ENCODE data around the gene COX6A1.
"Not testable (repeated sequence)": the region's sequence is repeated elsewhere in the genome, so short reads cannot be mapped to it uniquely, and the experiment has no call there.

Gene COX6A1

DNA sequence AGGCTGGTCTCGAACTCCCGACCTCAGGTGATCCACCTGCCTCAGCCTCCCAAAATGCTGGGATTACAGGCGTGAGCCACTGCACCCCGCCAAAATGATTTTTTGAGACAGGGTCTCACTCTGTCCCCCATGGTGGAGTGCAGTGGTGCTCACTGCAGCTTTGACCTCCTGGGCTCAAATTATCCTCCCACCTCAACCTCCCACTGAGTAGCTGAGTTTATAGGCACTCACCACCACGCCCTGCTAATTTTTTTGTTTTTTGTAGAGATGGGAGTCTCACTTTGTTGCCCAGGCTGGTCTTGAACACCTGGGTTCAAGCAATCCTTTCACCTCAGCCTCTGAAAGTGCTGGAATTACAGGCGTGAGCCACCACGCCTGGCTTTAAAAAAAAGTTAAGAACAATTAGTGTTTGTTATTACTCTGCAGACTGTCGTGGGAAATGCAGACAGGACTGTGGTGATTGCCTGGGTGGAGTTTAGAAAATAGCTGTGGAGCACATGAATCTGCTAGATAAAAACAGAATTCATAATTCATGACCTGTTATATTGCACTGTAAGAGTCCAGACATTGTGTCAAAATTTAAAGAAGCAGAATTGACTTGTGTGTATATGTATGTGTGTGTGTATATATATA is 9.2 kb upstream of the COX6A1 start:
- DNase-seq (ENCODE audit: low spot score), result no peak

DNA sequence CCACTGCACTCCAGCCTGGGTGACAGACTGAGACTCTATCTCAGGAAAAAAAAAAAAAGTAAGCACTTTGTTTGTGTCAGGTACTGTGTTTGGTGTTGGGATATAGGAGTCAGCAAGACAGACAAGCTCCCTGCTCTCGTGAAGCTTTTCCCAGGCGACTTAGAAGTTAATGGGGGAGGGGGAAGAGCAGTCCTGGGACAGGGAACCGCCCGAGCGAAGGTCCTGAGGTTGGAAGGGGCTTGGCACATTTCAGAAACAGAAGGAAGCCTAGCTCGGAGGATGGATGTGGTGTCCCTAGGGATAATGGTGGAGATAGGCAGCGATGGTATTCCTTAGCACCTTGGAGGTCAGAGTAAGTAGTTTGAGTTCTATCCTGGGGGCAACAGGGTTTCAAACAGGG is 8.5 kb upstream of the COX6A1 start:
- DNase-seq (ENCODE audit: low spot score), result no peak

DNA sequence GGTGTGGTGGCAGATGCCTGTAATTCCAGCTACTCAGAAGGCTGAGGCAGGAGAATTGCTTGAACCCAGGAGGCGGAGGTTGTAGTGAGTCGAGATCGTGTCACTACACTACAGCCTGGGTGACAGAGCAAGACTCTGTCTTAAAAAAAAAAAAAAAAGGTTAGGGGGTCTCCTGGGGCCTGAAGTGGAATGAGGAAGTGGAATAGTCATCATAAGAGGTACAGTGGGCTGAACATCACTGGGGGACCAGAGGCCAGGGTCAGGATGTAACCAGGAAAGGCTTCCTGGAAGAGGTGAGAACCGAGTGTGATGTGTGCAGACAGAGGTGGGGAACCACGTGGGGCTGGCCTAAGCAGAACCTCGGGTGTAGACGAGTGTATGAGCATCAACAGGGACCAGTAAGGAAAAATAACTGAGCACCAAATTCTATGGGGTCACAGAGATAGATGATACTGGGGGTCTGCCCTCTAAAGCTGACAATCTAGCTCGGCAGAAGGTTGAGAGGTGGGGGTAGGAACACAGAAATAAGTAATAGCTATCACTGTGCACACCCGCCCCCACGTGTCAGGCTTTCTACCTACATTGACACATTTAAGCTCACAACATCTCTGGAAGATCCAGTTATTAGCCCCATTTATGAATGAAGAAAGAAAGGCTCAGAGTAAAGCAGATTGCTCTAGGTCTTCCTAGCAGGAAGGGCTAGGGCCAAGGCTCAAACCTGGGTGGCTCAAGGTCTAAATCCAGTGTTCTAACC is 5.0 kb upstream of the COX6A1 start:
- DNase-seq (ENCODE audit: low spot score), result no peak

GRCh38 chr12:120438495-120439198 is 734 bp downstream of the COX6A1 start:
- no peak for DNase-seq (ENCODE audit: low spot score)

DNA sequence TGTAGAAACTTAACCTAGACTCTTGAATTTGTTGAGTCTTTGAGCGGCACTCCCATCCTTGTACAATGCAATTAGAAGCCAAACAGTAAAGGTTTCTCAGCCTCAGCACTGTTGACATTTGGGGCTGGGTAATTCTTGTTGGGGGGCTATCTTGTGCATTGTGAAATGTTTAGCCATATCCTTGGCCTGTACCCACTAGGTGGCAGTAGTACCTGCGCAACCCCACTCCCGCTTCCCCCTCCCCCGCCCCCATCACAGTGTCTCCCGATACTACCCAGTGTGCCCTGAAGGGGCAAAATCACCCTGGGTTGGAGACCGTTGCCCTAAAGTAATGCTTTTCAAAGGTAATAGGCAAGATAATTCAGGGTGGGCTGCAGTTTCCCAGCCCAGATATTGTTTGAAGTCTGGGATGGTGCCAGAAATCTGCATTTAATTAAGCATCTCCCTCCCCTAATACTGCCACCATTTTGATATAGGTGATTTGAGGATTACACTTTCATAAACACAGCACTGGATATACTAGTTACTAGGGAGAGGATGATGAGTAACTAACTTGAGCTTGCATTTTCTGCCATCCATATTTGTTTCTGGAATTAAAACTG is 1.8 kb downstream of the COX6A1 start:
- DNase-seq (ENCODE audit: low spot score), result peak; percentile 68

- no peak for DNase-seq (ENCODE audit: low spot score)
Observed at GRCh38 chr12:120444676-120445075, 6.8 kb downstream of the COX6A1 start.

GRCh38 chr12:120445911-120446843 is 8.3 kb downstream of the COX6A1 start, which contains the start of the genes GATC and TRIAP1:
TSS of gene GATC (plus strand) at chr12:120446444. CDS start at chr12:120446481, 37 bp downstream.
TSS of gene TRIAP1 (minus strand) at chr12:120446384. CDS start at chr12:120446372, 12 bp downstream.
- DNase-seq (ENCODE audit: low spot score), result peak; percentile 47

- DNase-seq (ENCODE audit: low spot score), result not testable (repeated sequence)
Observed at GRCh38 chr12:120446844-120447178, 8.9 kb downstream of the COX6A1 start.

DNA sequence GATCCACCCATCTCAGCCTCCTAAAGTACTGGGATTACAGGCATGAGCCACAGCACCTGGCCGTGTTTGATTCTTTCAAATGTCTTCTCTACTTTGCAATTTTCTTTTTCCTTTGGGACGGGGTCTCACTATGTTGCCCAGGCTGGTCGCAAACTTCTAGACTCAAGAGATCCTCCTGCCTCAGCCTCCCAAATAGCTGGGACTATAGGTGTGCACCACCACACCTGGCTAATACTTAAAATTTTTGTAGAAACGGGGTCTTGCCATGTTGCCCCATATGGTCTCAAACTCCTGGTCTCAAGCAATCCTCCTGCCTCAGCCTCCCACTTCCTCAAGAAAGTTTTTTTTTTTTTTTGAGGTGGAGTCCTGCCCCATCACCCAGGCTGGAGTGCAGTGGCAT is 10.1 kb downstream of the COX6A1 start:
- DNase-seq (ENCODE audit: low spot score), result no peak

GRCh38 chr12:120452524-120452923 is 14.6 kb downstream of the COX6A1 start:
- DNase-seq (ENCODE audit: low spot score), result not testable (repeated sequence)

DNA sequence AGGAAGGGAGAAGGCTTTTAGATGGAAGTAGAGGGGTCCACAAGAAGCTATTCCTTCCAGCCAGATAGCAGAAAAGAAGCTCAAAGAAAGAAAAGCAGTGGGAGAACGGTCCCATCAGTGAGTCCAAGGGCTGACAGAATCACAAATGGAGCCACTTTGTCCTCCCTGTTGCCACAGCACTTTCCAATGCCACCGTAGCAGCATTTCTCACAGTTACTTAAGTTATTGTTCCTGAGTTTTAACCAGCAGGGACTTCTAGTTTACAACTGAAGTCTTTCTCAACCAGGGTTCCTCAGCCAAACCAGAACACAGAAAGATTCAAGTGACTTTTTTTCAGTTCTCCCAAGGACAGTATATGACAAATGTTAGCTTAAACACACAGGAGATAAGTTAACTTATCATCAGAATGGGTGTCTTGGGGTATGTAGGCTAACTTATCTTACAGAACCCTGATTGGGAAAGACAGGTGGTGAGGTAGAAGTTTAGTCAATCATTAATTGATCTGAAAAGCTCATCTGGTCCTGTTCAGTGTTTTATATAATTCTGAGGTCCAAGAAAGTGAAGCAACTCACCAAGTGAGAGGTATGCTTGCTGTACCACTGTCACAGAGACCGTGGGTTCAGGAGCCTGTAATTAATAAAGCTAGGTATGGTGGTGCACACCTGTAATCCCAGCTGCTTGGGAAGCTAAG is 15.3 kb downstream of the COX6A1 start:
- DNase-seq (ENCODE audit: low spot score), result no peak

GRCh38 chr12:120453977-120454376 is 16.1 kb downstream of the COX6A1 start:
- DNase-seq (ENCODE audit: low spot score), result peak; percentile 49

- DNase-seq (ENCODE audit: low spot score), result no peak
Observed at GRCh38 chr12:120455302-120455701, 17.4 kb downstream of the COX6A1 start.

- DNase-seq (ENCODE audit: low spot score), result no peak
Observed at GRCh38 chr12:120457133-120457532, 19.2 kb downstream of the COX6A1 start.

- DNase-seq (ENCODE audit: low spot score), result no peak
Observed at GRCh38 chr12:120460157-120460556, 22.2 kb downstream of the COX6A1 start.

DNA sequence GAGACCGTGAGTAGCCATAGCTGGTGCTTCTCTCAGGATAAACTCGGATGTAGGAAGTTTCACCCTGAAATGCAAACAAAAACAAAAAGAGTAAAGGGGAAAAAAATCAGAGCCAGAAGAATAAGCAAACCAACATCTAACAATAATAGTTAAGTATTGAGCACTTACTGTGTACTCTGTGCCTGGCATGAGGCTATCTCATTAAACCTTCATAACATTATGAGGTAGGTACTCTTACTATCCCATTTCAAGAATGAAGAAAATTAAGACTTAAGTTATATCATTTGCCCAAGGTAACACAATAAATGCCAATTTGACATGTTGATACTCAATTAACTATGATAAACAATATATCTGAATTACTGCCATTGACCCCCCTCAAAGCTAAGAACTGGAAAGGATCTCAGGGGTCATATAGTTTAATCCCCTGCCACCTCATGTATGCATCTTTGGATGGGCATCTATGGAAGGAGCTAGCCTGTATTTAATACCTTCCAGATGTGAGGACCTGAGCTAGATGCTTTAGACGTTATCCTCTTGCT is 24.3 kb downstream of the COX6A1 start:
- no peak for DNase-seq (ENCODE audit: low spot score)

DNA sequence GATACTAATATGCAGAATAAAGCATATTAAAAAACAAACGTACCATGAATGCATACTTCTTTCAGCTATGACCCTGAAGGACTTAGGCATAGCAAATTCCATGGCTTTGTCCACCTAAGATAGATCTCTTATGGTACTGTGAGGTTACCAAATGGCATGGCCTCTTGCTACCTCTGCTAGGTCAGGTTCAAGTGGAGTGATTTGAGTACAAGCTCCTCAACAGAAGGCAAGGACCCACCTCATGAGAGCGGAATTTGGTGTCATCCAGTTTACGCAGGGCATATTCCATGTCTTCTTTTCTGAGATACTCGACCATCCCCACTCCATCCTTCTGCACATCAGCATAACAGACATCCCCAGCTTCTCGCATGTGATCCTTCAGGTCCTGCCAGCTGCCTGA is 25.8 kb downstream of the COX6A1 start:
- no peak for DNase-seq (ENCODE audit: low spot score)

DNA sequence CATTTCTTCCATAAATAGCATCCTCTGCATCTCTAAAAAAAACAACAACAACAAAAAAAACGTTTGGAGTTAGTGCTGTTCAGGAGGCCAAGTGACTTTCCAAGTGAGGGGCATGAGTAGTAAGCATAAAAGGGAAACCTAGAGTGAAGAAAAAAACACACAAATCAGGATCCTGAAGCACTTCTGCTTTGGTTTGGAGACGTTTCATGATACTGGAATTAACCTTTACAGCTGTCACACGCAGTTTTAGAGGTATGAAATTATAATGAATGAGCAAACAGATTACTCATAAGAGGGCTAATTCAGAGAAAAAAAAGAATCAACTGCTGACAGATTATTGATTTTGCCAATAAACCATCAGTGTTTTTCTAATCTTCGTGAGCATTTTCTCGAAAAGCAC is 27.8 kb downstream of the COX6A1 start:
- DNase-seq (ENCODE audit: low spot score), result no peak

DNA sequence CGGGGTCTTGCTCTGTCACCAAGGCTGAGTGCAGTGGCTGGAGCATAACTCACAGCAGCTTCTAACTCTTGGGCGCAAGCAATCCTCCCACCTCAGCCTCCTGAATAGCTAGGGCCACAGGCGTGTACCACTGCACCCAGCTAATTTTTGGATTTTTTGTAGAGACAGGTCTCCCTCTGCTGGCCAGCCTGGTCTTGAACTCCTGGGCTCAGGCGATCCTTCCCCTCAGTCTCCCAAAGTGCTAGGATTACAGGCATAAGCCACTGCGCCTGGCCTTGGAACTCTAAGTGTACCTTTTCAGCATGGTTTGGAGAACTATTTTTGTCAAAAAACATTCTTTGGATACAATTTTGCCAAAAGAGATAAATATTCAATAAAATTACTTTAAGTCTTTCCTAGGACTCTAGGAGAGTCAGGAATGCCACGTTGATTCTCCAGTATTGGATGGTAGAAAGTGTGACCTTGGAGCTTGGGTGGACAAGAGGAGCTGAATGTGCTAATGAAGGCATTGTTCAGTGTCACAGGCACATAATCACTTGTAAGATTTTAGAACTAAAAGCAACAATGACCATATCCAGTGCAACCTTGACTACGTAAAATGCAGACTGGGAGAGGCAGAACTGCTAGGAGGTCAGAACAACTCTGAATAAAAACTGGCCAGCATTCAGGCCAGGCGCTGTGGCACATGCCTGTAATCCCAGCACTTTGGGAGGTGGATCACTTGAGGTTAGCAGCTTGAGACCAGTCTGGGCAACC is 28.8 kb downstream of the COX6A1 start:
- DNase-seq (ENCODE audit: low spot score), result no peak

DNA sequence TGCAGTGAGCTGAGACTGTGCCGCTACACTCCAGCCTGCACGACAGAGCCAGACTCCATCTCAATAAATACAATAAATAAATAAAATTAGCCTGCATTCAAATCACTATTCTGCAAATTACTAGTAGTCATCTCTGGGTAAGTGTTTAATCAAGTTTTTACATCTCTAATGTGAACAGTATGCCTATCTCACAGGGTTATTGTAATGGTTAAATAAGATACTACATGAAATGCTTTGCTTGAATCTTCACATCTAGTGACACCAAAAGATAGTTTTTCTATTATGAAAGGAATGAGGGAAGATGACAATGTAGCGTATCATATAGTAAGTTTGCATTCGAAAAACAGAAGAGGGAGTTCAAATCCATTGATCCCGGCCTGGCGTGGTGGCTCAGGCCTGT is 29.5 kb downstream of the COX6A1 start:
- DNase-seq (ENCODE audit: low spot score), result no peak

Data from COLO829 (cell line).